HEK293 (cell line): ENCODE data around the gene ELF3.
A peak's percentile ranks its signal among the peaks of the same experiment; 100 is the strongest.

Experiments used
- BCL11B ChIP-seq: fragments of 450-650 bp; formaldehyde crosslinking; IDR thresholded peaks from 2 replicates; pipeline ENCODE4 v1.5.1; 2016; ENCODE audit warnings: low read depth, missing biosample characterization, missing genetic modification characterization
- GLIS2 ChIP-seq: fragments of 450-650 bp; formaldehyde crosslinking; IDR thresholded peaks from 2 replicates; pipeline ENCODE4 v1.5.1; 2016; ENCODE audit warnings: missing biosample characterization, missing genetic modification characterization
- RBAK ChIP-seq: fragments of 450-650 bp; formaldehyde crosslinking; IDR thresholded peaks from 2 replicates; pipeline ENCODE4 v1.5.1; 2016; ENCODE audit warnings: missing biosample characterization, missing genetic modification characterization
- REPIN1 ChIP-seq: fragments of 450-650 bp; formaldehyde crosslinking; IDR thresholded peaks from 2 replicates; pipeline ENCODE4 v1.5.1; 2017; ENCODE audit warnings: missing biosample characterization, missing genetic modification characterization, low read depth
- SP2 ChIP-seq: fragments of 450-650 bp; formaldehyde crosslinking; IDR thresholded peaks from 2 replicates; pipeline ENCODE4 v1.5.1; 2016; ENCODE audit warnings: missing biosample characterization, missing genetic modification characterization
- SP7 ChIP-seq: fragments of 450-650 bp; formaldehyde crosslinking; IDR thresholded peaks from 2 replicates; pipeline ENCODE4 v1.5.1; 2016; ENCODE audit warnings: missing biosample characterization, missing genetic modification characterization
- YY2 ChIP-seq: fragments of 450-650 bp; formaldehyde crosslinking; IDR thresholded peaks from 2 replicates; pipeline ENCODE4 v1.5.1; 2016; ENCODE audit warnings: missing biosample characterization, missing genetic modification characterization
- ZBTB48 ChIP-seq: fragments of 450-650 bp; formaldehyde crosslinking; IDR thresholded peaks from 2 replicates; pipeline ENCODE4 v1.5.1; 2016; ENCODE audit warnings: missing biosample characterization, missing genetic modification characterization
- ZNF2 ChIP-seq: fragments of 450-650 bp; formaldehyde crosslinking; IDR thresholded peaks from 2 replicates; pipeline ENCODE4 v1.5.1; 2016; ENCODE audit warnings: missing biosample characterization, missing genetic modification characterization
- ZNF24 ChIP-seq: fragments of 450-650 bp; formaldehyde crosslinking; IDR thresholded peaks from 2 replicates; pipeline ENCODE4 v1.5.1; 2016; ENCODE audit warnings: missing biosample characterization, missing genetic modification characterization
- ZNF292 ChIP-seq: fragments of 450-650 bp; formaldehyde crosslinking; IDR thresholded peaks from 2 replicates; pipeline ENCODE4 v1.5.1; 2016; ENCODE audit warnings: low read depth, missing biosample characterization, missing genetic modification characterization, borderline replicate concordance
- ZNF335 ChIP-seq: fragments of 450-650 bp; formaldehyde crosslinking; conservative IDR thresholded peaks from 2 replicates; pipeline ENCODE4 v1.5.1; 2016; ENCODE audit warnings: missing biosample characterization, missing genetic modification characterization
- ZNF341 ChIP-seq: fragments of 450-650 bp; formaldehyde crosslinking; IDR thresholded peaks from 2 replicates; pipeline ENCODE4; 2016; ENCODE audit warnings: low read depth, missing biosample characterization, missing genetic modification characterization
- ZNF585B ChIP-seq: fragments of 450-650 bp; formaldehyde crosslinking; IDR thresholded peaks from 2 replicates; pipeline ENCODE4 v1.5.1; 2016; ENCODE audit warnings: missing biosample characterization, missing genetic modification characterization
- ZNF658 ChIP-seq: fragments of 450-650 bp; formaldehyde crosslinking; IDR thresholded peaks from 2 replicates; pipeline ENCODE4; 2016; ENCODE audit warnings: missing biosample characterization, missing genetic modification characterization
- ZNF768 ChIP-seq: fragments of 450-650 bp; formaldehyde crosslinking; IDR thresholded peaks from 2 replicates; pipeline ENCODE4 v1.5.1; 2018; ENCODE audit warnings: missing biosample characterization, mild to moderate bottlenecking, missing genetic modification characterization
- ZNF791 ChIP-seq: fragments of 450-650 bp; formaldehyde crosslinking; IDR thresholded peaks from 2 replicates; pipeline ENCODE4 v1.5.1; 2016; ENCODE audit warnings: missing biosample characterization, missing genetic modification characterization
- ZXDB ChIP-seq: fragments of 450-650 bp; formaldehyde crosslinking; IDR thresholded peaks from 2 replicates; pipeline ENCODE4 v1.5.1; 2016; ENCODE audit warnings: missing biosample characterization, missing genetic modification characterization
- TF ChIP-seq, protein P1 (sequence below): IDR thresholded peaks from 2 replicates; pipeline ENCODE4 v1.6.1; 2011; ENCODE audit warnings: mild to moderate bottlenecking, low read depth, low read length, borderline replicate concordance
- TF ChIP-seq, protein P2 (sequence below): fragments of 450-650 bp; formaldehyde crosslinking; IDR thresholded peaks from 2 replicates; pipeline ENCODE4 v1.5.1; 2017; ENCODE audit warnings: missing biosample characterization, missing genetic modification characterization
- TF ChIP-seq, protein P3 (sequence below): fragments of 450-650 bp; formaldehyde crosslinking; IDR thresholded peaks from 2 replicates; pipeline ENCODE4 v1.5.1; 2017; ENCODE audit warnings: missing biosample characterization, missing genetic modification characterization
- TF ChIP-seq, protein P4 (sequence below): fragments of 450-650 bp; formaldehyde crosslinking; IDR thresholded peaks from 2 replicates; pipeline ENCODE4 v1.5.1; 2016; ENCODE audit warnings: missing biosample characterization, missing genetic modification characterization
- TF ChIP-seq, protein P5 (sequence below): fragments of 450-650 bp; formaldehyde crosslinking; IDR thresholded peaks from 2 replicates; pipeline ENCODE4 v1.5.1; 2016; ENCODE audit warnings: missing biosample characterization, missing genetic modification characterization
- TF ChIP-seq, protein P6 (sequence below): fragments of 450-650 bp; formaldehyde crosslinking; IDR thresholded peaks from 2 replicates; pipeline ENCODE4 v1.5.1; 2016; ENCODE audit warnings: missing biosample characterization, missing genetic modification characterization
- TF ChIP-seq, protein P7 (sequence below): fragments of 450-650 bp; formaldehyde crosslinking; IDR thresholded peaks from 2 replicates; pipeline ENCODE4 v1.5.1; 2016; ENCODE audit warnings: missing biosample characterization, missing genetic modification characterization

ELF3 gene

DNA sequence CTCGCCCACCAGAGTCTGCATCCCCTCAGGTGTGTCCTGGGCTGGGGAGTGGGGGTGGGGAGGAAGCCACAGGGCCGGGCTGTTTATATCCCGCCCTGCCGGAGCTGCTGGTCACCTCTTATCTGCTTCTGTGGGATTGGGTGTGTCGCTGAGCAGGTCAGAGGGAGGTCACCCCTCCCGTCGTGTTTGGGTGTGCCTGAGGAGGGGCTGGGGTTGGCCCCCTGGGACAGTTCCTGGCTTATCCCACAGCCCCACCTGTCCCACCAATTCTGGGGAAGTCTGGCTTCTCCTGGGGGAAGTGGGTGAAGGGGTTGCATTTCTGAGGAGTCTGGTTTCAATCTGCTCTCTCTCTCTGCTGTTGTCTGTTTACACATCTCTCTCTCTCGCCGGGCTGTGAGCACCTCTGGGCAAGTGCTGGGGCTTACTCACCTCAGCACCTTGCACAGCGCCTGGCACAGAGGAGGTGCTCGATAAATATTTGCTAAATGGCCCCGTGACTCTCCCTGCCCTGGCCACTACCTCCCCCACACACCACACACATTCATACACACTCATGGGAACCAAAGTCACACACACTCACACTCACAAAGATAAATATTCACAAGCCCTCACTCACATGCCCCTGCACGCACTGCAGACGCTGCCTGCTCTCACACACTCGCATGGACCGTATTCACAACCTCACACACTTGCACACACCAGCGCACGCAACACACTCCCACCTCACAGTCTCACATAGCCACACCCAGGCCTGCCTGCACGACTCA is 8.3 kb downstream of the ELF3 start (continued):
- TF ChIP-seq, protein P1, sequence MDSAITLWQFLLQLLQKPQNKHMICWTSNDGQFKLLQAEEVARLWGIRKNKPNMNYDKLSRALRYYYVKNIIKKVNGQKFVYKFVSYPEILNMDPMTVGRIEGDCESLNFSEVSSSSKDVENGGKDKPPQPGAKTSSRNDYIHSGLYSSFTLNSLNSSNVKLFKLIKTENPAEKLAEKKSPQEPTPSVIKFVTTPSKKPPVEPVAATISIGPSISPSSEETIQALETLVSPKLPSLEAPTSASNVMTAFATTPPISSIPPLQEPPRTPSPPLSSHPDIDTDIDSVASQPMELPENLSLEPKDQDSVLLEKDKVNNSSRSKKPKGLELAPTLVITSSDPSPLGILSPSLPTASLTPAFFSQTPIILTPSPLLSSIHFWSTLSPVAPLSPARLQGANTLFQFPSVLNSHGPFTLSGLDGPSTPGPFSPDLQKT, result no peak
- TF ChIP-seq ZXDB (tag by site-specific recombination) (0 out of 2 replicates have a peak, but pooled peaks have one; percentile 35), ZNF585B (tag by site-specific recombination) (no peak), ZNF341 (tag by site-specific recombination) (no peak), ZNF768 (tag by site-specific recombination) (no peak), ZBTB48 (tag by site-specific recombination) (peak; percentile 52), ZNF658 (no peak), REPIN1 (no peak), RBAK (no peak), ZNF24 (0 out of 2 replicates have a peak, but pooled peaks have one; percentile 14), GLIS2 (tag by site-specific recombination) (peak; percentile 42), BCL11B (no peak), ZNF335 (tag by site-specific recombination) (peak; percentile 52), SP2 (tag by site-specific recombination) (peak; percentile 22; the same call in 1 of the 2 replicates), YY2 (tag by site-specific recombination) (no peak), ZNF791 (tag by site-specific recombination) (no peak), SP7 (tag by site-specific recombination) (no peak; the same call in 1 of the 2 replicates), ZNF292 (tag by site-specific recombination) (no peak), ZNF2 (peak; percentile 68; the same call in 1 of the 2 replicates)
- TF ChIP-seq, protein P2, sequence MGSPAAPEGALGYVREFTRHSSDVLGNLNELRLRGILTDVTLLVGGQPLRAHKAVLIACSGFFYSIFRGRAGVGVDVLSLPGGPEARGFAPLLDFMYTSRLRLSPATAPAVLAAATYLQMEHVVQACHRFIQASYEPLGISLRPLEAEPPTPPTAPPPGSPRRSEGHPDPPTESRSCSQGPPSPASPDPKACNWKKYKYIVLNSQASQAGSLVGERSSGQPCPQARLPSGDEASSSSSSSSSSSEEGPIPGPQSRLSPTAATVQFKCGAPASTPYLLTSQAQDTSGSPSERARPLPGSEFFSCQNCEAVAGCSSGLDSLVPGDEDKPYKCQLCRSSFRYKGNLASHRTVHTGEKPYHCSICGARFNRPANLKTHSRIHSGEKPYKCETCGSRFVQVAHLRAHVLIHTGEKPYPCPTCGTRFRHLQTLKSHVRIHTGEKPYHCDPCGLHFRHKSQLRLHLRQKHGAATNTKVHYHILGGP (tag by site-specific recombination), result no peak
- TF ChIP-seq, protein P3, sequence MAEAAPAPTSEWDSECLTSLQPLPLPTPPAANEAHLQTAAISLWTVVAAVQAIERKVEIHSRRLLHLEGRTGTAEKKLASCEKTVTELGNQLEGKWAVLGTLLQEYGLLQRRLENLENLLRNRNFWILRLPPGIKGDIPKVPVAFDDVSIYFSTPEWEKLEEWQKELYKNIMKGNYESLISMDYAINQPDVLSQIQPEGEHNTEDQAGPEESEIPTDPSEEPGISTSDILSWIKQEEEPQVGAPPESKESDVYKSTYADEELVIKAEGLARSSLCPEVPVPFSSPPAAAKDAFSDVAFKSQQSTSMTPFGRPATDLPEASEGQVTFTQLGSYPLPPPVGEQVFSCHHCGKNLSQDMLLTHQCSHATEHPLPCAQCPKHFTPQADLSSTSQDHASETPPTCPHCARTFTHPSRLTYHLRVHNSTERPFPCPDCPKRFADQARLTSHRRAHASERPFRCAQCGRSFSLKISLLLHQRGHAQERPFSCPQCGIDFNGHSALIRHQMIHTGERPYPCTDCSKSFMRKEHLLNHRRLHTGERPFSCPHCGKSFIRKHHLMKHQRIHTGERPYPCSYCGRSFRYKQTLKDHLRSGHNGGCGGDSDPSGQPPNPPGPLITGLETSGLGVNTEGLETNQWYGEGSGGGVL (tag by site-specific recombination), result no peak
- TF ChIP-seq, protein P4, sequence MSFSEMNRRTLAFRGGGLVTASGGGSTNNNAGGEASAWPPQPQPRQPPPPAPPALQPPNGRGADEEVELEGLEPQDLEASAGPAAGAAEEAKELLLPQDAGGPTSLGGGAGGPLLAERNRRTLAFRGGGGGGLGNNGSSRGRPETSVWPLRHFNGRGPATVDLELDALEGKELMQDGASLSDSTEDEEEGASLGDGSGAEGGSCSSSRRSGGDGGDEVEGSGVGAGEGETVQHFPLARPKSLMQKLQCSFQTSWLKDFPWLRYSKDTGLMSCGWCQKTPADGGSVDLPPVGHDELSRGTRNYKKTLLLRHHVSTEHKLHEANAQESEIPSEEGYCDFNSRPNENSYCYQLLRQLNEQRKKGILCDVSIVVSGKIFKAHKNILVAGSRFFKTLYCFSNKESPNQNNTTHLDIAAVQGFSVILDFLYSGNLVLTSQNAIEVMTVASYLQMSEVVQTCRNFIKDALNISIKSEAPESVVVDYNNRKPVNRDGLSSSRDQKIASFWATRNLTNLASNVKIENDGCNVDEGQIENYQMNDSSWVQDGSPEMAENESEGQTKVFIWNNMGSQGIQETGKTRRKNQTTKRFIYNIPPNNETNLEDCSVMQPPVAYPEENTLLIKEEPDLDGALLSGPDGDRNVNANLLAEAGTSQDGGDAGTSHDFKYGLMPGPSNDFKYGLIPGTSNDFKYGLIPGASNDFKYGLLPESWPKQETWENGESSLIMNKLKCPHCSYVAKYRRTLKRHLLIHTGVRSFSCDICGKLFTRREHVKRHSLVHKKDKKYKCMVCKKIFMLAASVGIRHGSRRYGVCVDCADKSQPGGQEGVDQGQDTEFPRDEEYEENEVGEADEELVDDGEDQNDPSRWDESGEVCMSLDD, result no peak
- TF ChIP-seq, protein P5, sequence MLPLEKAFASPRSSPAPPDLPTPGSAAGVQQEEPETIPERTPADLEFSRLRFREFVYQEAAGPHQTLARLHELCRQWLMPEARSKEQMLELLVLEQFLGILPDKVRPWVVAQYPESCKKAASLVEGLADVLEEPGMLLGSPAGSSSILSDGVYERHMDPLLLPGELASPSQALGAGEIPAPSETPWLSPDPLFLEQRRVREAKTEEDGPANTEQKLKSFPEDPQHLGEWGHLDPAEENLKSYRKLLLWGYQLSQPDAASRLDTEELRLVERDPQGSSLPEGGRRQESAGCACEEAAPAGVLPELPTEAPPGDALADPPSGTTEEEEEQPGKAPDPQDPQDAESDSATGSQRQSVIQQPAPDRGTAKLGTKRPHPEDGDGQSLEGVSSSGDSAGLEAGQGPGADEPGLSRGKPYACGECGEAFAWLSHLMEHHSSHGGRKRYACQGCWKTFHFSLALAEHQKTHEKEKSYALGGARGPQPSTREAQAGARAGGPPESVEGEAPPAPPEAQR (tag by site-specific recombination), result no peak
- TF ChIP-seq, protein P6, sequence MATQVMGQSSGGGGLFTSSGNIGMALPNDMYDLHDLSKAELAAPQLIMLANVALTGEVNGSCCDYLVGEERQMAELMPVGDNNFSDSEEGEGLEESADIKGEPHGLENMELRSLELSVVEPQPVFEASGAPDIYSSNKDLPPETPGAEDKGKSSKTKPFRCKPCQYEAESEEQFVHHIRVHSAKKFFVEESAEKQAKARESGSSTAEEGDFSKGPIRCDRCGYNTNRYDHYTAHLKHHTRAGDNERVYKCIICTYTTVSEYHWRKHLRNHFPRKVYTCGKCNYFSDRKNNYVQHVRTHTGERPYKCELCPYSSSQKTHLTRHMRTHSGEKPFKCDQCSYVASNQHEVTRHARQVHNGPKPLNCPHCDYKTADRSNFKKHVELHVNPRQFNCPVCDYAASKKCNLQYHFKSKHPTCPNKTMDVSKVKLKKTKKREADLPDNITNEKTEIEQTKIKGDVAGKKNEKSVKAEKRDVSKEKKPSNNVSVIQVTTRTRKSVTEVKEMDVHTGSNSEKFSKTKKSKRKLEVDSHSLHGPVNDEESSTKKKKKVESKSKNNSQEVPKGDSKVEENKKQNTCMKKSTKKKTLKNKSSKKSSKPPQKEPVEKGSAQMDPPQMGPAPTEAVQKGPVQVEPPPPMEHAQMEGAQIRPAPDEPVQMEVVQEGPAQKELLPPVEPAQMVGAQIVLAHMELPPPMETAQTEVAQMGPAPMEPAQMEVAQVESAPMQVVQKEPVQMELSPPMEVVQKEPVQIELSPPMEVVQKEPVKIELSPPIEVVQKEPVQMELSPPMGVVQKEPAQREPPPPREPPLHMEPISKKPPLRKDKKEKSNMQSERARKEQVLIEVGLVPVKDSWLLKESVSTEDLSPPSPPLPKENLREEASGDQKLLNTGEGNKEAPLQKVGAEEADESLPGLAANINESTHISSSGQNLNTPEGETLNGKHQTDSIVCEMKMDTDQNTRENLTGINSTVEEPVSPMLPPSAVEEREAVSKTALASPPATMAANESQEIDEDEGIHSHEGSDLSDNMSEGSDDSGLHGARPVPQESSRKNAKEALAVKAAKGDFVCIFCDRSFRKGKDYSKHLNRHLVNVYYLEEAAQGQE (tag by site-specific recombination), result peak; percentile 67; the same call in 1 of the 2 replicates
- TF ChIP-seq, protein P7, sequence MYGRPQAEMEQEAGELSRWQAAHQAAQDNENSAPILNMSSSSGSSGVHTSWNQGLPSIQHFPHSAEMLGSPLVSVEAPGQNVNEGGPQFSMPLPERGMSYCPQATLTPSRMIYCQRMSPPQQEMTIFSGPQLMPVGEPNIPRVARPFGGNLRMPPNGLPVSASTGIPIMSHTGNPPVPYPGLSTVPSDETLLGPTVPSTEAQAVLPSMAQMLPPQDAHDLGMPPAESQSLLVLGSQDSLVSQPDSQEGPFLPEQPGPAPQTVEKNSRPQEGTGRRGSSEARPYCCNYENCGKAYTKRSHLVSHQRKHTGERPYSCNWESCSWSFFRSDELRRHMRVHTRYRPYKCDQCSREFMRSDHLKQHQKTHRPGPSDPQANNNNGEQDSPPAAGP (tag by site-specific recombination), result peak; percentile 98
